Heart left ventricle (tissue), 13 donors: Measurements from ENCODE around the gene IQCF2.

Source experiments
- CTCF ChIP-seq, 12 donors: fragments of 200-600 bp; sonication (generic) in 4 of 12; IDR thresholded peaks; one replicate each; pipeline versions ENCODE4 v1.5.0 to v1.8.0; 2018 to 2022; ENCODE audit warnings: antibody characterized with exemption in 12 of 12, mild to moderate bottlenecking in 5 of 12
- POLR2A ChIP-seq, 2 donors: fragments of 450-650 bp; IDR thresholded peaks; one replicate each; pipeline ENCODE4 v1.6.1; 2017; ENCODE audit warnings: antibody characterized with exemption in 2 of 2, mild to moderate bottlenecking in 2 of 2, moderate library complexity in 2 of 2
- donor health status: ischemic (EF 13 %, LVEDD 7.1; RV severe dilation, severe dysfunction).
- donor health status: DM: no; HTN: yes; CAD: no.
- donor health status: DM: no; HTN: no; CAD: no.
- donor health status: ischemic (EF 25% LVEDD 6.9; RV normal size, moderate dysfunction).
- donor health status: ischemic (EF 25% LVEDD 5.7; RV mildly dilated, moderate dysfunction).
- donor health status: ischemic (EF 35%, LVEDD 5.7; RV mildly dilated, moderate dysfunction).
- donor health status: nonischemic (EF 11% LVEDD 7.7; RV severe dilation, severe dysfunction).
- donor health status: DM: yes; HTN: yes; CAD: no.
- donor health status: PGD.
- donor health status: ischemic (EF 29% LVEDD 5.4; RV normal size, mild dysfunction).
- donor health status: nonischemic (EF 23%, LVEDD 6.1; RV moderate dilation, normal function).

GRCh38 chr3:51888463-51889105 lies 27.2 kb downstream of the IQCF2 start:
- TF ChIP-seq CTCF (IDR thresholded peaks at IDR 0.05) = no peak
- TF ChIP-seq POLR2A (IDR thresholded peaks at IDR 0.05) = no peak
